Activated CD4-positive, alpha-beta T cell treated with anti-CD3 and anti-CD28 coated beads, Interleukin-10, Interleukin-2, amounts not matched to agents 100 ng/mL and 50 ng/mL, durations not matched to agents 16 hours and 8 hours (primary cell): ENCODE data around the gene SMYD3.

Experiments
- DNase-seq: peaks from one replicate; pipeline ENCODE4 v3.0.0-alpha.2; 2020

SMYD3 gene

GRCh38 chr1:246506674-246507481 lies at the start of gene SMYD3:
SMYD3 (minus strand) TSS chr1:246507279.
- peak; percentile 91 for DNase-seq

GRCh38 chr1:246554201-246554600 lies 47.1 kb upstream of the SMYD3 start:
- DNase-seq, result no peak

GRCh38 chr1:246552110-246552509 lies 45.0 kb upstream of the SMYD3 start:
- no peak for DNase-seq

- DNase-seq, result no peak
These were observed 43.3 kb upstream of the SMYD3 start for GRCh38 chr1:246550402-246550801.

DNA sequence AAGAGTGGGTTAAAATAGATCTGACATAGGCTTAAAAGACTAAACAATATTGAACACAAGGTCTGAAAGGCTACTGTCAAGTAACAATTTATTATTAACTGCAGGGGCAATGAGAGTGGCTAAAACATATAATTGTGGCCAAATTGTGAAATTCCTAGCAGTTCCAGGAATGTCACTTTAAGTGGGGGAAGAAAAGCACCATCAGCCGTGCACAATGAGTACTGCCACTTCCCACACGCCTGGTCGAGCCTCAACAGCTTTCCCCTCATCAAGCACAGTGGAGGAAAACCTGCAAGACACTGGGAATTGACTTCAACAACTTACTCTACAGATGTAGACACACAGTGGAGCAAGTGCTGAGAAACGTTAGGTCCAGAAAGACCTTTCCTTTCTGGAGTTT lies 42.6 kb upstream of the SMYD3 start:
- no peak for DNase-seq

GRCh38 chr1:246544001-246544400 lies 36.9 kb upstream of the SMYD3 start:
- no peak for DNase-seq

- no peak for DNase-seq
These were observed 33.8 kb upstream of the SMYD3 start for GRCh38 chr1:246540738-246541491.

DNA sequence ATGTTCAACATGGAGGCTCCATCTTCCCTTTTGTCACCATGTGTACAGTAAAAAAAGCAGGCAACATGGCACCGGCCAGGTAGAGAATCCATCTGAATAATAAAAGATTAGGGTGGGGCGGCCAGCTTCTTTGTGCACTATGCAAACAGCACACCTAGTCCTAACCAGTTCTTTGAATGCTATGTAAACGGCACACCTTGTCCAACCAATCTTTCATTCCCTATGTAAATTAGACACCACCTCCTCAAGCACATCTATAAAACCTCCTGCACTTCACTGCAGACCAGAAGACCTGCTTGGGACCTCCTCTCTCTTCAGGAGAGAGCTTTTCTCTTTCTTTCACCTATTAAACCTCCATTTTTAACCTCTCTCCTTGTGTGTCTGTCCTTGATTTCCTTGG lies 30.8 kb upstream of the SMYD3 start:
- no peak for DNase-seq

- DNase-seq, result no peak
These were observed 30.4 kb upstream of the SMYD3 start for GRCh38 chr1:246537441-246537840.

DNA sequence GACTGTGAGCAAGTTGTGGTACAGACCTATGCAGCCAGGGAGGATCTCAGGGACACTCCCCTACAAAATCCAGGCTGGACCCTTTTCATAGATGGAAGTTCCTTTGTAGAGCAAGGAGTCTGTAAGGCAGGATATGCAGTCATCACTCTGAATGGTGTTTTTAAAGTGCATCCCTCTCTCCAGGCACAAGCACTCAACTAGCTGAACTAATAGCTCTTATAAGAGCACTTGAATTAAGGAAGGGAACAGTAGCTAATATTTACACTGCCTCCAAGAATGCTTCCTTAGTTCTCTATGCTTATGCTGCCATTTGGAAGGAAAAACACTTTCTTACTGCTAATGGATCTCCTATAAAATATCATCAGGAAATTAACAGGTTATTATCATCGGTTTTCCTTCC lies 27.0 kb upstream of the SMYD3 start:
- DNase-seq, result no peak

DNA sequence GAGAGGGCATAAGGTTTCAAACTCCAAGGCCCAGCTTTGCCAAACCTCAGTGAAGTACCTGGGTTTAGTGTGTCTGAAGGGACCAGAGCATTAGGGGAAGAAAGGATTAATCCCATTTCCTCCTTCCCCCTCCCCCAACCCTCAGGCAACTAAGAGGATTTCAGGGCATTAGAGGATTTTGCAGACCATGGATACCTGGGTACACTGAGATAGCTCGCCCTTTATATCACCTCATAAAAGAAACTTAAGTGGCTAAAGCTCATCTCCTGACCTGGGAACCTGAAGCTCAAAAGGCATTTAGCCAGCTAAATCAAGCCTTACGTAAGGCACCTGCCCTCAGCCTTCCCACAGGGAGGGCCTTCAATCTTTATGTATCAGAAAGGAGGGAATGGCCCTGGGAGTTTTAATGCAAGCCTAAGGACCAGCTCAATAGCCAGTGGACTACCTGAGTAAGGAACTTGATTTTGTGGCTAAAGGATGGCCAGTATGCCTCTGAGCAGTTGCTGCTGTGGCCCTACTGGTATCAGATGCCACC lies 26.4 kb upstream of the SMYD3 start:
- no peak for DNase-seq

GRCh38 chr1:246532519-246532918 lies 25.4 kb upstream of the SMYD3 start:
- DNase-seq, result no peak

DNA sequence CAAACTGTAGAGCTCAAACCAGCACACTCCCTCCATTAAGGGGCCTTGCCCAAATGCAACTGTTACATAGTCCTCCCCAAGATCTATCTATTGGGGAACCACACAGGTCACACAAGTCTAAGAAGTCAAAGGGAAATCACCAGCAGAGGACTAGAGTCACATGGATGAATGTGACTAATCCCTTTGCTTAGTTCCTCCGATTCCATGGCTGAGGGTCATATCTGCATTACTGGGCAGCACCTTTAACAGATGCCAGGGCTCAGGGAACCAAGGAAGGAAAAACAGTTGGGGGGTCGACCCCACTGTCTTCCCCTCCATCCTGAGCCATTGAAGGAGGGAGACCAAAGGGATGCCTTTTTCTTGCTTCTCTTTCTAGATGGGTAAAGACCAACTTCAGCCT lies 23.4 kb upstream of the SMYD3 start:
- DNase-seq, result no peak

DNA sequence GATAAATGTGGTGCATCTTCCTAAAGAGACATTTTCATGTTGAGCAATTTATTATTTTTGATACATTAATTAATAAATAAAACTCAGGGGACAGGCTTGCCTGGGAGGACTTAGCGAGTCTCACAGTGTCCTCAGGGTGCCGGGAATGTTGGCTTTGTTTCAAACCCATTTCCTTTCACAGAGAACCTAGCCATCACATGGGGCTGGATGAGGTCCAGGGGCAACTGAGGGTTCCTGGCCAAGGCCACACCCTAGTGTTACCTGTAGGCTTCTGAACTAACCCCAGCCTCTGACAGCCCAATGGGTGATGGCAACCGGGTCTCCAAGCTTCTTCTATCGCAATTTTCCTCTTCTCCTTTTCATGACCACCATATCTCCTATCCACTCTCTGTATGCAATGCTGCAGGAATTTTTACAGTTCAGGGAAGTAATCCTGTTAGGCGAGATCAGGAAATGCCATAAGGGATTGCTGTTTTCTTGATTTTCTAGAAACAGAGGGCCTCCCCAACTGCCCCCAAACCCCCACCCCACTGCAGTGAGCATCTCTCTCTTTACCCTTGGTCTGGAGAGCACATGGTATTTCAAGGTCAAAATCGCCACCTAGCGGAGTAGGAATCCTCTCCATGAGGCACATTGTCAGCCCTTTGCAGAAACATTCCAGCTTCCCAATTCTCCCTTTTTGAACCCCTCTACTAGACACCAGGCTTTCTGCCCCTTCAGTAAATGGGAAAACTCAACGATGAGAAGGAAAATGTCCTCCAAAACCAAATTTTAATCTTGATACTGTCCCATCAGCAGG lies 22.1 kb upstream of the SMYD3 start:
- DNase-seq, result no peak

DNA sequence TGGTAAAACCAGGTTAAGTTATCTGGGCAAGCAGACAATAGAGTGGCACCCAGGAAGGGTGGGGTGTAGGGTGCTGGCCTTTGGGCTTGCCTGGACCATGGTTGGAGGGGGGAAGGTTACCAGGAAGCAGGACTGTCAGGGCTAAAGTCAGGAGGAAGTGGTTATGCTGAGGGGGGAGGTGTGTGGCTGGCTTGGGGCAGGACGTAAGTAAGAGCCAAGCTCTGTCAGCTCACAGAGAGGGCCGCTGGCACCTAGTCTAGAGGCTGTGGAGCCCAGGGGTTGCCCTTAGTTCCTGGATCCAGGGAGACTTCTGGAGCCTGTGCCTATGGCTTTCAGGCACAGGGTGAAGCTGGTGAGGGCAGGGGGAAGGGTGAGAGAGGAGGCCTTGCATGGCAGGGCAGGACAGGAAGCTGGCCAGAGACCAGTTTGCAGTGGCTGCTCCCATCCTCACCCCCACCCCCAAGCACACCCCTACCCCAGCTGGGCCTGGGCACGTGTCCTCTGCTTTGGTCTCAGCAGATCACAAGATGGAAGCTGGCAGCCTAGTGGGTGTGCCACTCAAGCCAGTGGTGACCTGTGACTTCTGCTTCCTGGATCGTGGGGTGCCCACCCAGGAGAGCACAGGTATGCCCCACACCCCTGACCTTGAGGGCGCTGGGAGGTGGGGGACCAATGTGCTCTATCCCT lies 20.5 kb upstream of the SMYD3 start:
- no peak for DNase-seq

- no peak for DNase-seq
These were observed 19.8 kb upstream of the SMYD3 start for GRCh38 chr1:246526915-246527314.

DNA sequence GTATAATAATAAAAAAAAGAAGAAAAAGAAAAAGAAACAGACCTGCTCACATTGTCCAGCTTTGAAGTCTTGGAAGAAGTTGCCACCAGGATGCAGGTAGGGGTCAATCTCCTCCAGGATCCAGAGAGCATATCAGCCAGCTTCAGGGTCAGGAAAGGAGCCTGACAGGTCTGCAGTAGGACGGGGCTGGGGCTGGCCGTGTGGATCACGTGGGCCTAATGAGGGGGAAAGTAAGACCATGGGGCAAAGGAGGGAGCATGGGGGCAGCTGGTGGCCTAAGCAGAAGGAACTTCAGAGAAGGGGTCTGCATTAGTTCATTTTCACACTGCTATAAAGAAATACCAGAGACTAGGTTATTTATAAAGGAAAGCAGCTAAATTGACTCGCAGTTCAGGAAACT lies 19.3 kb upstream of the SMYD3 start:
- no peak for DNase-seq

GRCh38 chr1:246519514-246519913 lies 12.4 kb upstream of the SMYD3 start:
- no peak for DNase-seq

DNA sequence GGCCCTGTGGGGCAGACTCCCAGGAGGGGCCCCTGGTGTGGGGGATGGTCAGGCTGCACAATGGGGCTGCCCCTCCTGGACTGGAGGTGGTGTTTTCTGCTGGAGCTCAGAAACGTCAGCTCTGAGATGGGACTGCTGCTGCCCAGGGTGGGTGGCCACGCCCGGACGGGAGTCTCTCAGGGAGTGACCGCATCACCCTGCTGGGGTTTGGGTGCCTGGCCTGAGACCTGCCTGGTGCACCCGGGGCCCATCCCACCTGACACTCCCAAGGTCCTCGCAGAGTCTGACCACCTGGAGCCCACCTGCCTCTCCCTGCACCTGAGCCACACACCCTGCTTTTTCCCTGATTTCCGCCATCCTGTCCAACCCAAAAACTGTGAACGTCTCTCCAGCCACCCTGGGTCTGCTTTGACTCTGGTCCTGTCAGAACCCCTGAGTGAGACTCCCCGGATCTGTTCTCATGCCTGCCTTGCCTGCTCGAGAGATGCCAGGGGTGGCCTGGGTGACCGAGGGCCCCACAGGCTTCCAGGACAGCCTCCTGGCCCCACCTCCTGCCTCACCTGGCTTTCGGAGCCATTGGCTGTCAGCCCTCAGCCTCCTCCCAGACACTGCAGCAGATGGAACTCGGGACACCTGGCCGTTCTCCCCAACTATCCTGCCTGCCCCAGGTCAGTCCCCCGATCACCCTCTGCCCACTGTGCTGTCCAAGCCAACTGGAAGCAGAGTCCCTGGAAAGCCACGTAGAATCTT lies 11.6 kb upstream of the SMYD3 start:
- no peak for DNase-seq

DNA sequence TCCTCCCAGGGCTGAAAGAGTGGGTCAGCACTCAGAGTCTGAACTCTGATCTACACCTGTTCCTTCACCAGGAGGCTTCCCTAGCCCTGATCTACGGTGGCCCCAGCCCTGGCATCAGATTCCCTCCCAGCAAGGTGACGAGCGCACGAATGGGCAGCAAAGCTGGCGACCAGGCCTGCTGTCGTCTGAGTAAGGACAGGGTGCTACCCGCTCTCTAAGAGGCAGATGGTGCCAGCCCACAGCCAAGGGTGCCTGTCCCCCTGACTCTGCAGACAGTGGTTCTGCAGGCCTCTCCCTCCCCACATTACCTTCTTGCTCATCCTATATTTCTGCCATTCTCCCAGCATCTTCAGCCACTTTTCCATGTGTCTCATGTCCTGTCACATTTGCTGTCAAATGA lies 10.3 kb upstream of the SMYD3 start:
- no peak for DNase-seq

- DNase-seq, result no peak
These were observed 9.0 kb upstream of the SMYD3 start for GRCh38 chr1:246516126-246516525.
